BE2C (cell line): ENCODE results near the gene OTUD3.
"Not testable (repeated sequence)": the region's sequence is repeated elsewhere in the genome, so short reads cannot be mapped to it uniquely, and the experiment has no call there.

Experiments used
- DNase-seq: peaks from one replicate; pipeline ENCODE4 v3.0.0-alpha.2; 2020
- H3K27me3 ChIP-seq: fragments of 250-450 bp; sonication (Bioruptor Pico); 2 replicates; pipeline ENCODE4 v1.5.1; 2020; ENCODE audit warnings: mild to moderate bottlenecking
- H3K36me3 ChIP-seq: fragments of 250-450 bp; sonication (Bioruptor Pico); 2 replicates; pipeline ENCODE4 v1.5.1; 2020; ENCODE audit warnings: mild to moderate bottlenecking
- H3K4me1 ChIP-seq: fragments of 250-450 bp; sonication (Bioruptor Pico); 2 replicates; pipeline ENCODE4 v1.5.1; 2020
- H3K4me3 ChIP-seq: 2 replicates; pipeline ENCODE4 v1.5.1; 2011; ENCODE audit warnings: low read depth, low read length
- H3K9me3 ChIP-seq: fragments of 250-450 bp; sonication (Bioruptor Pico); 2 replicates; pipeline ENCODE4 v1.5.1; 2020
- TF ChIP-seq, protein P1 (sequence below): IDR thresholded peaks from 2 replicates; pipeline ENCODE4 v1.5.1; 2012; ENCODE audit warnings: mild to moderate bottlenecking, low read depth, low read length

The OTUD3 gene

GRCh38 chr1:19923137-19923952, 41.1 kb downstream of the OTUD3 start, which contains the start of gene PLA2G2E:
TSS of gene PLA2G2E (minus strand) at chr1:19923617. CDS start at chr1:19923559, 58 bp downstream.
- Histone ChIP-seq H3K4me3 (no peak within 1 kb of the TSS), H3K27me3 (no peaks in the 10 kb centered on the region), H3K9me3 (no peaks in the 10 kb centered on the region), H3K4me1 (no peaks in the 10 kb centered on the region), H3K36me3 (no peaks in the 10 kb centered on the region)
- TF ChIP-seq, protein P1, sequence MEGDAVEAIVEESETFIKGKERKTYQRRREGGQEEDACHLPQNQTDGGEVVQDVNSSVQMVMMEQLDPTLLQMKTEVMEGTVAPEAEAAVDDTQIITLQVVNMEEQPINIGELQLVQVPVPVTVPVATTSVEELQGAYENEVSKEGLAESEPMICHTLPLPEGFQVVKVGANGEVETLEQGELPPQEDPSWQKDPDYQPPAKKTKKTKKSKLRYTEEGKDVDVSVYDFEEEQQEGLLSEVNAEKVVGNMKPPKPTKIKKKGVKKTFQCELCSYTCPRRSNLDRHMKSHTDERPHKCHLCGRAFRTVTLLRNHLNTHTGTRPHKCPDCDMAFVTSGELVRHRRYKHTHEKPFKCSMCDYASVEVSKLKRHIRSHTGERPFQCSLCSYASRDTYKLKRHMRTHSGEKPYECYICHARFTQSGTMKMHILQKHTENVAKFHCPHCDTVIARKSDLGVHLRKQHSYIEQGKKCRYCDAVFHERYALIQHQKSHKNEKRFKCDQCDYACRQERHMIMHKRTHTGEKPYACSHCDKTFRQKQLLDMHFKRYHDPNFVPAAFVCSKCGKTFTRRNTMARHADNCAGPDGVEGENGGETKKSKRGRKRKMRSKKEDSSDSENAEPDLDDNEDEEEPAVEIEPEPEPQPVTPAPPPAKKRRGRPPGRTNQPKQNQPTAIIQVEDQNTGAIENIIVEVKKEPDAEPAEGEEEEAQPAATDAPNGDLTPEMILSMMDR: no peak
- no peak for DNase-seq

DNA sequence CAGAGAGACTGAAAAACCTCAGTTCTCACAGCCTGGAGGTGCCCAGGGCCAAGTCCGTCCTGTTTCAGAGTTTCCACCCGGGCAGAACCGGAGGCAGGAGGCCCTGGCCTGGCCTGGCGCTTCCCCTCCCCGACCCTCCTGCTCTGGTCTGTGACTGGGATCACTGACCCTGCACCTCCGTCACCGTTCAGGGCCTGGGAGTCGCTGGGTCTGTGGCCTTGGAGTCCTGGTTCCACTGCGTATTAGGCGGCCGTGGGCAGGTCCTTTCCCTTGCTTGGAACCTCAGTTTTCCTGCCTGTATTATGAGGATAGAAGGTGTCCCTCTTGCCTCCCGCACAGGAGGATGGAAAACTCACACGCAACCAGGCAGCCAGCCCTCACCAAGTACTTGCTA, 41.8 kb downstream of the OTUD3 start:
- TF ChIP-seq, protein P1: no peak
- no peak for DNase-seq
- H3K36me3 ChIP-seq: no peaks in the 10 kb centered on the region
- no peaks in the 10 kb centered on the region for H3K9me3 ChIP-seq
- no peaks in the 10 kb centered on the region for H3K4me1 ChIP-seq
- H3K27me3 ChIP-seq: no peaks in the 10 kb centered on the region
- H3K4me3 ChIP-seq: no peak overlapping the region

- Histone ChIP-seq H3K4me3 (no peak overlapping the region), H3K4me1 (no peaks in the 10 kb centered on the region), H3K9me3 (no peaks in the 10 kb centered on the region), H3K36me3 (no peaks in the 10 kb centered on the region), H3K27me3 (no peaks in the 10 kb centered on the region)
- TF ChIP-seq, protein P1: no peak
- DNase-seq: no peak
Measured at GRCh38 chr1:19925342-19926070, 43.3 kb downstream of the OTUD3 start.

GRCh38 chr1:19926296-19927129, 44.3 kb downstream of the OTUD3 start:
- TF ChIP-seq, protein P1: no peak
- Histone ChIP-seq H3K36me3 (no peaks in the 10 kb centered on the region), H3K4me3 (no peak overlapping the region), H3K27me3 (no peaks in the 10 kb centered on the region), H3K4me1 (no peaks in the 10 kb centered on the region), H3K9me3 (no peaks in the 10 kb centered on the region)
- no peak for DNase-seq

GRCh38 chr1:19927130-19927421, 44.9 kb downstream of the OTUD3 start:
- DNase-seq, H3K4me1 ChIP-seq, H3K4me3 ChIP-seq, H3K9me3 ChIP-seq, H3K27me3 ChIP-seq, H3K36me3 ChIP-seq: not testable (repeated sequence)

- Histone ChIP-seq H3K27me3 (no peaks in the 10 kb centered on the region), H3K4me1 (no peaks in the 10 kb centered on the region), H3K4me3 (no peak overlapping the region), H3K36me3 (no peaks in the 10 kb centered on the region), H3K9me3 (no peaks in the 10 kb centered on the region)
- TF ChIP-seq, protein P1: no peak
- DNase-seq: no peak
Measured at GRCh38 chr1:19932866-19933265, 50.7 kb downstream of the OTUD3 start.
